Stimulated activated CD8-positive, alpha-beta memory T cell treated with anti-CD3 and anti-CD28 coated beads, Interleukin-15, amount 100 ng/mL, for 1 hour (primary cell): ENCODE measurements around the gene ALDH8A1.

Experiments
- DNase-seq: peaks from one replicate; pipeline ENCODE4 v3.0.0-alpha.2; 2020; ENCODE audit warnings: low read depth

ALDH8A1 gene

DNA sequence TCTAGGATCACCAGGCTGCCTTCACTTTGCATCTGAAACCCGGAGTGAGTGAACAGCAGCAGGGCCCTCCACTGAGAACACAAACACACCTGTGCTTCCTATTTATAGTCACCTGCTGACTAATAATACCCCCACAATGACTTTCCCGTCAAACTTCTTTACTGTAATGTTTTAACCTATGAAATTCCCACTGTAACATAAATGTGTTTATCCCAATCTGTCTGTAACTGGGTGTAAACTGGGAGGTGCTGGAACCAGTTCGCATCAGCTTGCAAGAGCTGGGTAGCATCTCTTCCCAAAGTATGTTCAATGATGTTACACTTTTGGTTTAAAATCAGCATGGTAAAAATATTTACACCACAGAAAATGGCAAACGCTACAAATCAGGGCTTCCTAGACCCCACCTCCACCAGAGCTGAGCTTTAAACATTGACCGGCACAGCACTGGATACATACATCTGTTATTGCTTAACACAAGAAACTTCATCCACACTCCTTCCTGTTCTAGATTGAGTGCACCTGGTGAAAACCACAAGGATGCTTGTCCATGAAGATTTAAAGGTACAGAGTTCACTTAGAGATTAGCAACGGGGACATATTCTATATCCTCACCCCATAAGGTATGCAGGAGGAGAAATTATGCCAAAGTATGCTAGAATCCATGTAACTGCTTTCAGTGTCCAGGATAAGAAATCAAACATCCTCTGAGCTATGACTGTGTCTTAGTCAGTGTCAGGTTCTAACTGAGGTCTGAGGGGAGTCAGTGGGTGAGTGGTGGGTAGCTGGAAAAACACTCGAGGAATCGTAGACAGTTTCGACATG lies 79.0 kb downstream of the ALDH8A1 start:
- no peak for DNase-seq

DNA sequence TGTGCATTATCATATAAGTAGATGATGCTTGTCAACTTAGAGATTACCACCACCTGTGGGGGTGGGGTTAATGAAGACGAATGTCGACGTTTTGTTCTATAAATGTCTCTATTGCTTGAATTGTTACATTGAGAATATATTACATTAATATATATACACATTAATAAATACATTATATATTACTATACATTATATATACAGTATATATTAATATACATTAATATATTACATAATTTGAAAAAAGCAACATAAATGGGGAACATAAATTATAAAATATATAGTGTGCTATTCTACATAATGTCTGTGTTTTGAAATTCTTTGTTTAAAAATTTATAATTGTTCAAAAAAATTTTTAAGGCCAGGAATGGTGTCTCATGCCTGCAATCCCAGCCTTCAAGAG lies 81.1 kb downstream of the ALDH8A1 start:
- no peak for DNase-seq
